CD4-positive, CD25-positive, alpha-beta regulatory T cell (primary cell): ENCODE data around the gene SEC31A. TPM values are rescaled to one million over a fixed set of nuclear protein-coding genes. Genes with fewer than 3 reads are reported as not detected.

Experiments
- ATAC-seq, 2 donors: fragments of 150-1000 bp; cut with Tn5 transposase; one replicate each; pipeline ENCODE4 v1.10.0; 2021; ENCODE audit warnings: low read depth in 2 of 2, moderate number of reproducible peaks in 2 of 2, moderate library complexity in 1 of 2
- DNase-seq, 3 donors: peaks; one replicate each; pipeline versions ENCODE4 v3.0.0 to v3.0.0-alpha.2; 2012 to 2022; ENCODE audit warnings: mixed read lengths in 1 of 3
- H3K27ac ChIP-seq: one replicate; pipeline ENCODE4 v1.7.0; 2013; ENCODE audit warnings: mild to moderate bottlenecking, low read length; ENCODE audit not compliant: insufficient read depth, poor library complexity, severe bottlenecking
- H3K27me3 ChIP-seq: one replicate; pipeline ENCODE4 v1.7.0; 2013; ENCODE audit warnings: low read length; ENCODE audit not compliant: control insufficient read depth, insufficient read depth
- H3K36me3 ChIP-seq: one replicate; pipeline ENCODE4 v1.7.0; 2013; ENCODE audit warnings: mild to moderate bottlenecking, low read length, moderate library complexity; ENCODE audit not compliant: control insufficient read depth, insufficient read depth
- H3K4me1 ChIP-seq: 2 replicates; pipeline ENCODE4 v1.7.0; 2013; ENCODE audit warnings: mild to moderate bottlenecking, low read length; ENCODE audit not compliant: insufficient read depth, control insufficient read depth, poor library complexity, severe bottlenecking
- H3K4me3 ChIP-seq: one replicate; pipeline ENCODE4 v1.7.0; 2013; ENCODE audit warnings: low read depth, mild to moderate bottlenecking, low read length, moderate library complexity
- H3K9me3 ChIP-seq, 2 experiments: 1 replicate in 1 of 2; 2 replicates in 1 of 2; pipeline ENCODE4 v1.7.0; 2013; ENCODE audit warnings: low read length in 2 of 2, mild to moderate bottlenecking in 1 of 2, moderate library complexity in 1 of 2; ENCODE audit not compliant: control insufficient read depth in 2 of 2
- H3K27ac Mint-ChIP-seq, 3 donors: one replicate each; pipeline ENCODE4 v1.8.0; 2020 to 2022; ENCODE audit warnings: mild to moderate bottlenecking in 3 of 3, mixed read lengths in 3 of 3, moderate library complexity in 2 of 3
- H3K27me3 Mint-ChIP-seq: one replicate; pipeline ENCODE4 v1.8.0; 2022; ENCODE audit warnings: mild to moderate bottlenecking, mixed read lengths
- H3K36me3 Mint-ChIP-seq: one replicate; pipeline ENCODE4 v1.8.0; 2020; ENCODE audit warnings: mixed read lengths
- H3K4me1 Mint-ChIP-seq, 4 donors: one replicate each; pipeline ENCODE4 v1.8.0; 2020 to 2022; ENCODE audit warnings: mixed read lengths in 4 of 4, mild to moderate bottlenecking in 1 of 4
- H3K4me3 Mint-ChIP-seq, 4 donors: one replicate each; pipeline ENCODE4 v1.8.0; 2020 to 2022; ENCODE audit warnings: mild to moderate bottlenecking in 4 of 4, mixed read lengths in 4 of 4, moderate library complexity in 3 of 4
- H3K9me3 Mint-ChIP-seq, 7 donors: one replicate each; pipeline ENCODE4 v1.8.0; 2020 to 2022; ENCODE audit warnings: mixed read lengths in 7 of 7, mild to moderate bottlenecking in 3 of 7, moderate library complexity in 2 of 7
- polyA plus RNA-seq, 4 donors: library from polyadenylated mRNA; unstranded; fragments of 300-500 nt; fragmentation: Illumina TruSeq; gene quantifications; one replicate each; pipeline ENCODE4 v1.2.3, GENCODE V29; 2021
- total RNA-seq: library from RNA; stranded (reverse); gene quantifications from one replicate; pipeline ENCODE4 v1.2.3, GENCODE V29; 2022

Gene SEC31A
- total and polyA plus RNA-seq, 5 donors from 2014 or later = 101 to 130 (median 120) TPM

DNA sequence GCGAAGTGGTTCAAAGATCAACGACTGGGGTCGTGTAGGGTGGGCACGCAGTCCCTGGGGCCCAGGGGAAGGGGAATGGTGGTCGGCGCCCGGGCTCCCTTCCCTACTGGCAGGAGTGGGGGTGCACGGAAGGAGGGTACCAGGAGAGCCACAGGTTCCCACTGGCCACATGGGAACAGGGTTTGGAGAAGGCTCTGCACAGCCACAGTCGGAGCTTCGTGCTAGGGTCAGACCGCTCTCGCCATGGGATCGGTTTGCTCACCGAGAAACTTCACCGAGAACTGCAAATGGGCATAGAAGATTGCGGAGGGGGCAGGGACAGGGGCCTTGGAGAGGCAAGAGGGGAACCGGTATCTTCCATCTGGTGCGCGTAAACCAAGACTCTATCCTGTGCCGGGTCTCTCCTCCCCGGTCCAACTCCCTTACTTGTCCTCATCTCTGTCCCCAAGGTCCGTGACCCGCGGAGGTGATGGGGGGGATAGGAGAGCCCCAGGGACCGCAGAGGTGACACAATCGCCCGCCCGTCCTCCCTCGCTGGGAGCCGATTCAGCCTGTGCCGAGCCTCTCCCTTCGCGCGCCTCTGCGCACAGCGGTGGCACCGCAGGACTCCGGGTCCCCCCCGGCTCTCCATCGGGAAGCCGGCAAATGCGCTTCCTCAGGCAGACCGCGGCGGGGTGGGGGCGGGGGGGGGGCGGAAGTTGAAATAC, 93.4 kb downstream of the SEC31A start:
- Histone ChIP-seq H3K27ac (no peak overlapping the region), H3K27me3 (peaks cover 26% of the 10 kb centered on the region), H3K9me3 (no peaks in the 10 kb centered on the region), H3K36me3 (no peaks in the 10 kb centered on the region), H3K4me1 (peaks cover 21% of the 10 kb centered on the region), H3K4me3 (no peak overlapping the region)
- ATAC-seq = no peak
- Mint-ChIP-seq H3K27ac (no peak overlapping the region), H3K36me3 (no peaks in the 10 kb centered on the region), H3K9me3 (peaks cover 0 to 4% (median 0%) of the 10 kb centered on the region in 7 donors), H3K4me3 (peak overlapping the region; percentile 55 to 72 (median 62)), H3K27me3 (peaks cover 66% of the 10 kb centered on the region), H3K4me1 (peaks cover 0 to 20% (median 2%) of the 10 kb centered on the region in 4 donors)
- peak in 1 of 3 donors; percentile 7 for DNase-seq

DNA sequence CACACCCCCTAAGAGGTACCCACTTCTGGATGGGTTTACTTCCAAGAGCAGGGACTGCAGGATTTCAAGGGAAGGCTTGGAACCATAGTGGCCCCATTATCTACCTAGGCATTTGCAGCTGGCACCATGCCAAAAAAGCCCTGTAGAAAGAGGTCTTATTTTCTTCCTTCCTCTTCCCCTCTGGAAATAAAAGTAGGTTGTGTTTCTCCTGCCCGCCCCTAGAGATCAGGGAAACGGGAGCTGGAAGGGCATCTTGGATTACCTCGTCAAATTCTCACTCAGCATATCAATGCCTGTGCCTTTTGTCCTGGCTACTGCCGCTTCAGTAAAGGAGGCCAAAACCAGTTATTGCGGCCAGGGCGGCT, 93.9 kb downstream of the SEC31A start:
- peaks cover 21% of the 10 kb centered on the region for H3K4me1 ChIP-seq
- H3K36me3 ChIP-seq = no peaks in the 10 kb centered on the region
- ATAC-seq (no peak), DNase-seq (no peak)
- no peaks in the 10 kb centered on the region for H3K9me3 ChIP-seq
- H3K36me3 Mint-ChIP-seq = no peaks in the 10 kb centered on the region
- H3K4me3 Mint-ChIP-seq = peak overlapping the region; percentile 5 to 72 (median 59)
- peaks cover 26% of the 10 kb centered on the region for H3K27me3 ChIP-seq
- H3K27ac Mint-ChIP-seq = no peak overlapping the region
- peaks cover 0 to 20% (median 2%) of the 10 kb centered on the region in 4 donors for H3K4me1 Mint-ChIP-seq
- peaks cover 0 to 4% (median 0%) of the 10 kb centered on the region in 7 donors for H3K9me3 Mint-ChIP-seq
- H3K4me3 ChIP-seq = no peak overlapping the region
- no peak overlapping the region for H3K27ac ChIP-seq
- H3K27me3 Mint-ChIP-seq = peaks cover 62% of the 10 kb centered on the region

DNA sequence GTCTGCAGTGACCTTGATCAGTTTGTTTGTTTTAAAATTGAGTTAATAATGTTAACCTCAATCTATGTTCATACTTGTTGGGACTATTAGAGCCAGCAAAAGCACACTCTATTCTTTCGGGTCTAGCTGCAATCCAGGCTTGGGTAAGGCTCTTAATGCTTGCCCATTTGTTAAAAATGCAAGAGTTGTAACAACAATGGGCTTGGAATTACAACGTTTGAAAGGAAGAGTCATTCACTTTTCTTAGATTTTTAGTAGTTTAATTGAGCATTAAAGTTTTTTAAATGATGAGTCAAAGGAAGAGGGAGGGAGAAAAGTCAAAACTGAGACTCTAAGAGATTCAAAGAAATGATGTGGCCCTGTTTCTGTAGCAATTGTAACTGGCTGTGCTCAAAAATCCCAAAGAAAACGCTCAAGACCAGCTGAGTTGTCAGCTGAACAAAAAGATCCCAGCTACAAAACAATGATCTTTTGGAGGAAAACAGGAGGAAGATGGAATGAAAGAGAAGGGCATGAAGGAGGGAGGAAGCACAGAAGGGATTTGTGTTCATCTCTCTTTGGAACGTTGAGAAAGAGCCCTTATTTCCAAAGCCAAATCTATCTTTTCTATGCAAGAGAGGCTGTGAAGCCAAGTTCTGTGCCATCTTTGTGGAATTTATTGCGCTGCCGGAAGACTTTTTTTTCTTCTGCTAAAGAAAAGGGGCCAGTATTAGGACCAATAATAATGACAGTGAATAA, 97.9 kb downstream of the SEC31A start:
- H3K36me3 ChIP-seq = no peaks in the 10 kb centered on the region
- peaks cover 9% of the 10 kb centered on the region for H3K27me3 ChIP-seq
- H3K27ac Mint-ChIP-seq = no peak overlapping the region
- H3K4me3 Mint-ChIP-seq = no peak overlapping the region
- no peak overlapping the region for H3K27ac ChIP-seq
- no peaks in the 10 kb centered on the region for H3K36me3 Mint-ChIP-seq
- ATAC-seq (no peak), DNase-seq (no peak)
- peaks cover 6% of the 10 kb centered on the region for H3K4me1 ChIP-seq
- no peaks in the 10 kb centered on the region for H3K9me3 ChIP-seq
- peaks cover 0 to 12% (median 0%) of the 10 kb centered on the region in 4 donors for H3K4me1 Mint-ChIP-seq
- peaks cover 61% of the 10 kb centered on the region for H3K27me3 Mint-ChIP-seq
- no peak overlapping the region for H3K4me3 ChIP-seq
- peaks cover 0 to 4% (median 0%) of the 10 kb centered on the region in 7 donors for H3K9me3 Mint-ChIP-seq

DNA sequence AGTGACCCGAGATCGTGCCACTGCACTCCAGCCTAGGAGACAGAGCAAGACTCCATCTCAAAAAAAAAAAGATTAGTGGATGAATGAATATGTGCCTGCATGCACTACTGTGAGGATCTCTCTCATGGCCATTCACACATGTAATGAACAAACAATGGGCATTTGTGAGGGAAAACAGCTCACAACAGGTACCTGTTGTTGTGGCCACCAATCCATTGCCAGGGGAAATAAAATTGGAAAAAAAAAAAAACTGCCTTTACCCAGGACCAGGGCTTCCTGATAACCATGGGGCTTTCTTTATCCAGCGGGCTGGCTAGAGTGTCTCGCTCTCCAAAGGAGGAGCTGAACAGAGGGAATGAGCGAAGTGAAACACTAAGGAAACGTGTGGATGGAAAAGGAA, 99.8 kb downstream of the SEC31A start:
- DNase-seq (no peak), ATAC-seq (no peak)
- Mint-ChIP-seq H3K4me1 (no peaks in the 10 kb centered on the region), H3K27me3 (peaks cover 52% of the 10 kb centered on the region), H3K27ac (no peak overlapping the region), H3K36me3 (no peaks in the 10 kb centered on the region), H3K4me3 (no peak overlapping the region), H3K9me3 (peaks cover 0 to 4% (median 0%) of the 10 kb centered on the region in 7 donors)
- H3K27me3 ChIP-seq = peaks cover 7% of the 10 kb centered on the region
- no peak overlapping the region for H3K27ac ChIP-seq
- no peak overlapping the region for H3K4me3 ChIP-seq
- H3K9me3 ChIP-seq = no peaks in the 10 kb centered on the region
- no peaks in the 10 kb centered on the region for H3K4me1 ChIP-seq
- H3K36me3 ChIP-seq = no peaks in the 10 kb centered on the region

DNA sequence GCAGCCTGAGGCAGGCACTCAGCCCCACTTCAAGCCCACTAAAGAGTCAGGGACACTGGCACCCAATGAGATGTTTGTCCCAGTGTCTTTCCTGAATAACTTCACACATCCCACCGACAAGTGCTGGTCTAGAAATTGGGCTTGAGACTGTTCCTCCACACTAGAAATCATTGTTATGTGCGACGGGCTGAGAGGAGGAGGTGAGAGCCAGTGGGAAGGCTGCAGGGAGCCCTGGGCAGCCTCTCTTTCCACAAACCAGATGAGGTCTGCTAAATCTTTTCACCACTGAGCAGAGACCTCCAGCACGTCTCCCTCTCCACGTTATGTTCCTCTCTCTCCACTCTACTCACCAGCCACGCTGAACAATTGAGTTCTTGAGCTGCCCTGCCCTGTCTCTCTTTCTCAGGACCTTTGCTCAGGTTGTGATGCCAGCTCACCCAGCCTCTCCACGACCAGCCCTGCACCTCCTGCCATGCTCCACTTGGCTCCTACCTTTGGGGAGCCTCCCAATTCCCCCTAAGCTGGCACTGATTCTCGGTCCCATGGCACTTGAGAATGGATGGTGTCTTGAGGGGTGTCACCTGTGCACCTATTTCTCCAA, 100.8 kb downstream of the SEC31A start:
- Histone ChIP-seq H3K36me3 (no peaks in the 10 kb centered on the region), H3K9me3 (no peaks in the 10 kb centered on the region), H3K4me1 (no peaks in the 10 kb centered on the region), H3K27me3 (peaks cover 7% of the 10 kb centered on the region), H3K27ac (no peak overlapping the region), H3K4me3 (no peak overlapping the region)
- Mint-ChIP-seq H3K4me3 (peak overlapping the region in 1 of 4 donors; percentile 32), H3K27ac (no peak overlapping the region), H3K4me1 (no peaks in the 10 kb centered on the region), H3K27me3 (peaks cover 54% of the 10 kb centered on the region), H3K36me3 (no peaks in the 10 kb centered on the region), H3K9me3 (peaks cover 0 to 2% (median 0%) of the 10 kb centered on the region in 7 donors)
- ATAC-seq (no peak), DNase-seq (no peak)

DNA sequence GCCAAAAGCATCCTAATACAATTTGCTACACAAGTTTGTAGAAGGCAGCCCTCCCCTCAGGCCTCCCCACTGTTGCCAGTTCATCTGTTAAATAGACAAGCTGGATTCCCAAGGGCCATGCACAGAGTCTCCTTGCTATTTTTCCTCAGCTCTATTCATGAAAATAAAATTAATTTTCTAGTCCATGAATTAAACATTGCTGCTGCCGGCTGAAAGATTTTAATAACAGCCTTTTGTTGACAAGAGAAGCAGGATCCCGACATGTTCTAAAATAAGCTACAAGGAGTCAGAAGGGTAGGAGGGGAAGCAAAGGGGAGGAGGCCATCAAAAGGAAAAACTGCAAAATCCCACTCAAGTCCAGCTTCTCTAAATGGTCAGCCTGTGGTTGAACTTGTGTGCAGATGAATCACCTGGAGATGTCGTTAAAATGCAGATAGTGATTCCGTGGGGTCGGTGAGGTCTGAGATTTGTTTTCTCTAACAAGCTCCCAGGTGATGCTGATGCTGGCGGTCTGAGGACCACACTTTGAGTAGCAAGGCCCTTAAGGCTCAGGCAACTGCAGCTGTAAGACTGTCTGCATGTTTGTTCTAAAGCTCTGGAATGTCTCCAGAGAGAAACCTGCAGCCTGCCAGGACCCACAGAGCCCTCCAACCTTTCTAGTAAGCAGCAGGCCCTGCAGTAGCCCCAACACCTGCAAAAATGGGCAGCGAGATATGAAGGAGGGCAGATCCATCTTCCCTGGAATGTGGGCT, 101.8 kb downstream of the SEC31A start:
- no peaks in the 10 kb centered on the region for H3K9me3 ChIP-seq
- no peak for ATAC-seq

DNA sequence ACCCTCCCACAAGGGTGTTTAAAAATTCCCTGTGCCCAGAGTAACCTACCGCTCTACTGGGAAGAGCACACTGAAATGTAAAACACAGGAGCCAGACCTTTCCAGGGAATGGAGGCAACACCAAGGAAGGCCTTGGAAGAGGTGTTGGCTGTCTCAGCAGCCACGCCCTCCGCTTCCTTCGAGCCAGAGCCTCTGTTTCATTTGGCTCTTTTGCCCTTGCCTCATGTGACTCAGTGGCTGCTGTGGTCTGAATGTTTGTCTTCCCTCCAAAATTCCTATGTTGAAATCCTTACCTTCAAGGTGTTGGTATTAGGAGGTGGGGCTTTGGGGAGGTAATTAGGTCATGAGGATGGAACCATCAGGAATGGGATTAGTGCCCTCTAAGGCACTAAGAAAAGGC, 103.6 kb downstream of the SEC31A start:
- H3K36me3 ChIP-seq = no peaks in the 10 kb centered on the region
- Mint-ChIP-seq H3K27me3 (peaks cover 45% of the 10 kb centered on the region), H3K9me3 (peaks cover 0 to 2% (median 0%) of the 10 kb centered on the region in 7 donors), H3K4me1 (no peaks in the 10 kb centered on the region), H3K36me3 (no peaks in the 10 kb centered on the region), H3K27ac (no peak overlapping the region), H3K4me3 (no peak overlapping the region)
- ATAC-seq (no peak), DNase-seq (no peak)
- H3K9me3 ChIP-seq = no peaks in the 10 kb centered on the region
- H3K4me1 ChIP-seq = no peaks in the 10 kb centered on the region
- no peak overlapping the region for H3K4me3 ChIP-seq
- H3K27me3 ChIP-seq = peaks cover 7% of the 10 kb centered on the region
- H3K27ac ChIP-seq = no peak overlapping the region

More for the DNA sequence above, 101.8 kb downstream of the SEC31A start:
- no peaks in the 10 kb centered on the region for H3K4me1 ChIP-seq
- H3K27ac ChIP-seq = no peak overlapping the region
- Mint-ChIP-seq H3K9me3 (peaks cover 0 to 2% (median 0%) of the 10 kb centered on the region in 7 donors), H3K4me3 (no peak overlapping the region), H3K27me3 (peaks cover 54% of the 10 kb centered on the region), H3K27ac (no peak overlapping the region), H3K36me3 (no peaks in the 10 kb centered on the region), H3K4me1 (no peaks in the 10 kb centered on the region)
- no peaks in the 10 kb centered on the region for H3K36me3 ChIP-seq
- H3K4me3 ChIP-seq = no peak overlapping the region
- DNase-seq = no peak
- H3K27me3 ChIP-seq = peaks cover 7% of the 10 kb centered on the region
